Kidney (tissue), 14 donors: ENCODE data around the gene HILPDA. TPM values are rescaled to one million over a fixed set of nuclear protein-coding genes. Genes with fewer than 3 reads are reported as not detected.

ENCODE experiments used
- DNase-seq, 5 donors: peaks; one replicate each; pipeline ENCODE4 v3.0.0-alpha.2; 2013 to 2020
- FAIRE-seq: peaks from 2 replicates; lab custom pipeline; 2012; peaks lifted over from hg19 to GRCh38; lab: Jason Lieb, UNC
- H3K27ac ChIP-seq, 2 donors: one replicate each; pipeline ENCODE4 v1.7.0; 2013; ENCODE audit warnings: low read depth in 2 of 2, low read length in 2 of 2, inconsistent platforms in 1 of 2
- H3K27me3 ChIP-seq: one replicate; pipeline ENCODE4 v1.7.1; 2013; ENCODE audit warnings: low read length, inconsistent platforms; ENCODE audit not compliant: control insufficient read depth, insufficient read depth
- H3K36me3 ChIP-seq, 3 donors: one replicate each; pipeline versions ENCODE4 v1.7.0 to v1.7.1; 2013; ENCODE audit warnings: low read length in 3 of 3, control low read depth in 1 of 3, inconsistent platforms in 1 of 3; ENCODE audit not compliant: insufficient read depth in 3 of 3, control insufficient read depth in 2 of 3
- H3K4me1 ChIP-seq, 3 donors: one replicate each; pipeline versions ENCODE4 v1.7.0 to v1.7.1; 2013; ENCODE audit warnings: low read length in 3 of 3, inconsistent platforms in 1 of 3, low read depth in 1 of 3; ENCODE audit not compliant: control insufficient read depth in 2 of 3, insufficient read depth in 2 of 3
- H3K4me3 ChIP-seq, 3 donors: one replicate each; pipeline versions ENCODE4 v1.7.0 to v1.8.1; 2013; ENCODE audit warnings: low read length in 3 of 3, control low read depth in 1 of 3, inconsistent platforms in 1 of 3
- H3K9ac ChIP-seq, 3 donors: one replicate each; pipeline versions ENCODE4 v1.7.0 to v1.7.1; 2013; ENCODE audit warnings: low read length in 3 of 3, control low read depth in 1 of 3, inconsistent platforms in 1 of 3
- H3K9me3 ChIP-seq, 3 donors: one replicate each; pipeline versions ENCODE4 v1.7.0 to v1.7.1; 2013; ENCODE audit warnings: low read length in 3 of 3, control low read depth in 1 of 3, inconsistent platforms in 1 of 3; ENCODE audit not compliant: control insufficient read depth in 2 of 3, insufficient read depth in 1 of 3
- intact Hi-C: fragments of 100-400 bp; cut with DNase I; formaldehyde crosslinking; loops from one replicate; pipeline ENCODE4 v1.11.1; 2022
- polyA plus RNA-seq: library from polyadenylated mRNA; stranded (reverse); fragments of 350-450 nt; fragmentation: Illumina TruSeq; extraction: RNeasy Lipid Tissue Mini Kit (QIAGEN cat#74804); gene quantifications from one replicate; pipeline ENCODE4 v1.2.3, GENCODE V29; 2014; ENCODE audit warnings: low read depth, low replicate concordance; ENCODE audit not compliant: insufficient read depth
- total RNA-seq: library from RNA; stranded (reverse); fragmentation: NEBNext Ultra II Directional; extraction: Animal tissue kit (Norgen Biotek cat#: 25700); gene quantifications from one replicate; pipeline ENCODE4 v1.2.1, GENCODE V29; 2021
- TF ChIP-seq, protein P1 (sequence below): IDR thresholded peaks from 3 replicates; pipeline ENCODE4 v1.5.1; 2012; ENCODE audit warnings: mild to moderate bottlenecking, moderate library complexity, borderline replicate concordance; ENCODE audit not compliant: insufficient read depth; ENCODE audit errors: extremely low read depth
- donor health status: control.
- donor health status: control.
- donor health status: control.
- donor health status: control.
- donor health status: control.
- donor health status: DM: yes; HTN: yes; CAD: no.
- donor health status: Normal renal cell carcinoma (clear cell type).

HILPDA gene
- total and polyA plus RNA-seq, 2 donors from 2014 or later = 7.2 to 10.3 TPM

DNA sequence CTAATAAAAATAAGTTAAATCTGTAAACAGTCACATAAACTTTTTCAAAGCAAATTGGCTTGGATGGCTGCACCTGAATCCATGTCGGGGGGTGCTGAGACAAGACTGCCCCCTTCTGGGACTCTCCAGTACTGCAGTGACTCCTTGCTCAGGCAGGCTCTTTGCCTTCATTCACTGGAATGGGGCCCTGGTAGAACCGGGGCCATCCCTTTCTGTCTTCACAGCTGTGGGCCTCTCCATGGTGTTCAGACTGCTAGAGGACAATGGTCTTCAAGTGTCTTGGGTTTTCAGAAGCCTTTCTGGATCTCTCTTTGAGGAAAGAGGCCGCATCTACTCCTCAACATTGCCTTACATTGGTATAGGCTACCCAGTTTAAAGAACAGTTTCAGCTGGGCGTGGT, 29.8 kb upstream of the HILPDA start:
- intact Hi-C loops = no loop called here
- TF ChIP-seq, protein P1, sequence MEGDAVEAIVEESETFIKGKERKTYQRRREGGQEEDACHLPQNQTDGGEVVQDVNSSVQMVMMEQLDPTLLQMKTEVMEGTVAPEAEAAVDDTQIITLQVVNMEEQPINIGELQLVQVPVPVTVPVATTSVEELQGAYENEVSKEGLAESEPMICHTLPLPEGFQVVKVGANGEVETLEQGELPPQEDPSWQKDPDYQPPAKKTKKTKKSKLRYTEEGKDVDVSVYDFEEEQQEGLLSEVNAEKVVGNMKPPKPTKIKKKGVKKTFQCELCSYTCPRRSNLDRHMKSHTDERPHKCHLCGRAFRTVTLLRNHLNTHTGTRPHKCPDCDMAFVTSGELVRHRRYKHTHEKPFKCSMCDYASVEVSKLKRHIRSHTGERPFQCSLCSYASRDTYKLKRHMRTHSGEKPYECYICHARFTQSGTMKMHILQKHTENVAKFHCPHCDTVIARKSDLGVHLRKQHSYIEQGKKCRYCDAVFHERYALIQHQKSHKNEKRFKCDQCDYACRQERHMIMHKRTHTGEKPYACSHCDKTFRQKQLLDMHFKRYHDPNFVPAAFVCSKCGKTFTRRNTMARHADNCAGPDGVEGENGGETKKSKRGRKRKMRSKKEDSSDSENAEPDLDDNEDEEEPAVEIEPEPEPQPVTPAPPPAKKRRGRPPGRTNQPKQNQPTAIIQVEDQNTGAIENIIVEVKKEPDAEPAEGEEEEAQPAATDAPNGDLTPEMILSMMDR = peak; percentile 79
- Histone ChIP-seq H3K4me1 (no peaks in the 10 kb centered on the region), H3K27me3 (no peaks in the 10 kb centered on the region), H3K9me3 (no peaks in the 10 kb centered on the region), H3K27ac (no peak overlapping the region), H3K9ac (no peak overlapping the region), H3K4me3 (no peak overlapping the region), H3K36me3 (no peaks in the 10 kb centered on the region)
- DNase-seq = peak in 4 of 5 donors; percentile 57 to 73 (median 64)
- FAIRE-seq = no peak

DNA sequence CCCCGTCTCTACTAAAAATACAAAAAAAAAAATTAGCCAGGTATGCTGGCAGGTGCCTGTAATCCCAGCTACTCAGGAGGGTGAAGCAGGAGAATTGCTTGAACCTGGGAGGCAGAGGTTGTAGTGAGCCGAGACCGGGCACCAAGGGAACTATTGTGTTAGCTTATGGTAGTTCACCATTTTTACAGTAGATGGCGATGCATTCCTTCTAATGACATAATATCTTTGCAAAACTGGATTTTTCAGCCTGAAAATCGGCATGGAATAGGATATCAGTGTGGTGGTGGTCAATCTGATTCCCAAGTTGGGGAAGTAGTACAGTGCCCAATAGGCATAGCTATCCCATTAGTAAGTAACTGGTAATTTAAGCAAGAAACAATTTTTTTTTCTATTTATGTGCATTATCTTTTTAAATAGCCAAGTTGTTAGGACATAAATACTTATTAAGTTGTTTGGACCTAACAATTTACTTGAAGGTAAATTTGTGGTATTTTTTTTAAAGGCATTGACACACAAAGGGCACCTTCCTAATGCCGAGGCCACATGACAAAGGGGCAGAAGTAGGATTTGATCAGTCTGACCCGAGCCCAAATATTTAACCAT, 28.3 kb upstream of the HILPDA start:
- H3K9me3 ChIP-seq = no peaks in the 10 kb centered on the region
- H3K4me3 ChIP-seq = no peak overlapping the region
- intact Hi-C loops = no loop called here
- FAIRE-seq (no peak), DNase-seq (peak in 2 of 5 donors; percentile 77 to 86)
- TF ChIP-seq, protein P1 = peak; percentile 74
- no peak overlapping the region for H3K27ac ChIP-seq
- peak overlapping the region in 1 of 3 donors; percentile 19 for H3K9ac ChIP-seq
- no peaks in the 10 kb centered on the region for H3K4me1 ChIP-seq
- no peaks in the 10 kb centered on the region for H3K36me3 ChIP-seq
- H3K27me3 ChIP-seq = no peaks in the 10 kb centered on the region

DNA sequence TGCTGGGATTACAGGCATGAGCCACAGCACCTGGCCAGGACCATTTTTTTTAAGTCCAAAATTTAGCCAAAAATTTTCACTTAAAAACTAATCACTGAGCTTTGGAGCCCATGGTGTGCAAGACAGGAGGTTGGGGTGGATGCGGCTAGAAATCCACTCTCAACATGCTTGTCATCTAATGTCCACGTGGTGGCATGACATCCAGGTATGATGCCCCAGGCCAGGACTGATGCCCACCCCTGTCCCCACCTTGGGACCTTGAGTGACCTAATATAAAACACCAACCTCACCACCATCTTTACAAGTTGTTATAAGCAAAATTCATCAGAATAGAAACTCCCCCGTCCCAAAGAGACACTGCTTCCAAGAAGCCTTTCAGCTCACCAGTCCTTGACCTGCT, 25.5 kb upstream of the HILPDA start:
- H3K4me1 ChIP-seq = no peaks in the 10 kb centered on the region
- DNase-seq (no peak), FAIRE-seq (no peak)
- TF ChIP-seq, protein P1 = no peak
- no peaks in the 10 kb centered on the region for H3K27me3 ChIP-seq
- H3K27ac ChIP-seq = no peak overlapping the region
- no peaks in the 10 kb centered on the region for H3K36me3 ChIP-seq
- H3K4me3 ChIP-seq = no peak overlapping the region
- H3K9ac ChIP-seq = no peak overlapping the region
- intact Hi-C loops = no loop called here
- H3K9me3 ChIP-seq = no peaks in the 10 kb centered on the region

DNA sequence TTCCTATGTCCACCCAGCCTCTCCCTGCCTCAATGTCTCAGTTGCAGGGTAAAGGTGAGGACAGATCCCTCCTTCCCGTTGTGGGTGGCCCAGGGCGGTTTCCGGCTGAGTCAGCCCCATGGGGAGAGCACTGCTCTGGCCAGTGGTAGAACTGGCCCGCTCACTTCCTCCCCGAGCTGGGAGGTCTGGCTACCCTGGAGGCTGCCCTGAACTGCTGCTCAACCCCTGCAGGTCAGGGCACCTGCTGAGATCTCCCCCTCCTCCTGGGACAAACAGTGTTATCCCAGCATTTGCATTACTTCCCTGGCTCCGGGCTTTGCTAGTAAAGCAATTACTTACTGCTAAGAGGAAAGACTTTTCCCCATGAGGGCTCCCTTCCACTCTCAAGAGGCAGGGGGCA, 24.5 kb upstream of the HILPDA start:
- DNase-seq (no peak), FAIRE-seq (no peak)
- intact Hi-C loops = no loop called here
- Histone ChIP-seq H3K4me1 (no peaks in the 10 kb centered on the region), H3K4me3 (no peak overlapping the region), H3K36me3 (no peaks in the 10 kb centered on the region), H3K27ac (no peak overlapping the region), H3K9me3 (no peaks in the 10 kb centered on the region), H3K27me3 (no peaks in the 10 kb centered on the region), H3K9ac (no peak overlapping the region)
- TF ChIP-seq, protein P1 = no peak
